ENCODE results near the gene KLHL21. TPM values are rescaled to one million over a fixed set of nuclear protein-coding genes. Genes with fewer than 3 reads are reported as not detected.

The KLHL21 gene
- total RNA-seq, 1 donor from 2014 or later: 9.2 TPM

- Mint-ChIP-seq H3K36me3 (ENCODE audit: unreplicated experiment) (no peaks in the 10 kb centered on the region), H3K4me1 (ENCODE audit: low read depth, unreplicated experiment) (peaks cover 10% of the 10 kb centered on the region), H3K9me3 (ENCODE audit: unreplicated experiment) (peaks cover 3% of the 10 kb centered on the region), H3K27me3 (ENCODE audit: unreplicated experiment) (no peaks in the 10 kb centered on the region), H3K4me3 (ENCODE audit: unreplicated experiment) (peak overlapping the region; percentile 92), H3K27ac (ENCODE audit: unreplicated experiment) (peak overlapping the region; percentile 84)
- DNase-seq: no peak
- TF ChIP-seq, protein P1, sequence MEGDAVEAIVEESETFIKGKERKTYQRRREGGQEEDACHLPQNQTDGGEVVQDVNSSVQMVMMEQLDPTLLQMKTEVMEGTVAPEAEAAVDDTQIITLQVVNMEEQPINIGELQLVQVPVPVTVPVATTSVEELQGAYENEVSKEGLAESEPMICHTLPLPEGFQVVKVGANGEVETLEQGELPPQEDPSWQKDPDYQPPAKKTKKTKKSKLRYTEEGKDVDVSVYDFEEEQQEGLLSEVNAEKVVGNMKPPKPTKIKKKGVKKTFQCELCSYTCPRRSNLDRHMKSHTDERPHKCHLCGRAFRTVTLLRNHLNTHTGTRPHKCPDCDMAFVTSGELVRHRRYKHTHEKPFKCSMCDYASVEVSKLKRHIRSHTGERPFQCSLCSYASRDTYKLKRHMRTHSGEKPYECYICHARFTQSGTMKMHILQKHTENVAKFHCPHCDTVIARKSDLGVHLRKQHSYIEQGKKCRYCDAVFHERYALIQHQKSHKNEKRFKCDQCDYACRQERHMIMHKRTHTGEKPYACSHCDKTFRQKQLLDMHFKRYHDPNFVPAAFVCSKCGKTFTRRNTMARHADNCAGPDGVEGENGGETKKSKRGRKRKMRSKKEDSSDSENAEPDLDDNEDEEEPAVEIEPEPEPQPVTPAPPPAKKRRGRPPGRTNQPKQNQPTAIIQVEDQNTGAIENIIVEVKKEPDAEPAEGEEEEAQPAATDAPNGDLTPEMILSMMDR (IDR thresholded peaks at IDR 0.05; ENCODE audit: partially characterized antibody, unreplicated experiment): no peak
Measured at GRCh38 chr1:6578624-6579373, 23.9 kb downstream of the KLHL21 start.

GRCh38 chr1:6577831-6578525, 24.7 kb downstream of the KLHL21 start:
- H3K4me3 Mint-ChIP-seq (ENCODE audit: unreplicated experiment): no peak overlapping the region
- H3K36me3 Mint-ChIP-seq (ENCODE audit: unreplicated experiment): no peaks in the 10 kb centered on the region
- TF ChIP-seq, protein P1 (IDR thresholded peaks at IDR 0.05; ENCODE audit: partially characterized antibody, unreplicated experiment): no peak
- H3K27me3 Mint-ChIP-seq (ENCODE audit: unreplicated experiment): no peaks in the 10 kb centered on the region
- no peak for DNase-seq
- peaks cover 10% of the 10 kb centered on the region for H3K4me1 Mint-ChIP-seq (ENCODE audit: low read depth, unreplicated experiment)
- peaks cover 3% of the 10 kb centered on the region for H3K9me3 Mint-ChIP-seq (ENCODE audit: unreplicated experiment)
- H3K27ac Mint-ChIP-seq (ENCODE audit: unreplicated experiment): no peak overlapping the region

- peaks cover 8% of the 10 kb centered on the region for H3K9me3 Mint-ChIP-seq (ENCODE audit: unreplicated experiment)
- peaks cover 5% of the 10 kb centered on the region for H3K36me3 Mint-ChIP-seq (ENCODE audit: unreplicated experiment)
- no peak for DNase-seq
- H3K27ac Mint-ChIP-seq (ENCODE audit: unreplicated experiment): no peak overlapping the region
- no peak overlapping the region for H3K4me3 Mint-ChIP-seq (ENCODE audit: unreplicated experiment)
- peaks cover 7% of the 10 kb centered on the region for H3K27me3 Mint-ChIP-seq (ENCODE audit: unreplicated experiment)
- TF ChIP-seq, protein P1 (IDR thresholded peaks at IDR 0.05; ENCODE audit: partially characterized antibody, unreplicated experiment): no peak
- H3K4me1 Mint-ChIP-seq (ENCODE audit: low read depth, unreplicated experiment): peaks cover 12% of the 10 kb centered on the region
Measured at GRCh38 chr1:6574818-6575217, 27.9 kb downstream of the KLHL21 start.

GRCh38 chr1:6574025-6574620, 28.5 kb downstream of the KLHL21 start:
- Mint-ChIP-seq H3K4me3 (ENCODE audit: unreplicated experiment) (no peak overlapping the region), H3K4me1 (ENCODE audit: low read depth, unreplicated experiment) (peaks cover 9% of the 10 kb centered on the region), H3K27me3 (ENCODE audit: unreplicated experiment) (peaks cover 9% of the 10 kb centered on the region), H3K36me3 (ENCODE audit: unreplicated experiment) (peaks cover 9% of the 10 kb centered on the region), H3K9me3 (ENCODE audit: unreplicated experiment) (peaks cover 9% of the 10 kb centered on the region), H3K27ac (ENCODE audit: unreplicated experiment) (no peak overlapping the region)
- no peak for DNase-seq
- TF ChIP-seq, protein P1 (IDR thresholded peaks at IDR 0.05; ENCODE audit: partially characterized antibody, unreplicated experiment): no peak

All from glutamatergic neuron (in vitro differentiated cells).